Activated CD4-positive, alpha-beta T cell treated with anti-CD3 and anti-CD28 coated beads, Interleukin-2, amount 50 U/mL, for 24 hours (primary cell): ENCODE results near the gene GH2.
"Not testable (repeated sequence)": the region's sequence is repeated elsewhere in the genome, so short reads cannot be mapped to it uniquely, and the experiment has no call there.

Experiments
- DNase-seq, 2 donors: peaks; one replicate each; pipeline ENCODE4 v3.0.0-alpha.2; 2020; ENCODE audit warnings: low read depth in 1 of 2, low spot score in 1 of 2

Gene GH2

GRCh38 chr17:63911657-63912100, 29.9 kb upstream of the GH2 start:
- peak; percentile 50 to 57 for DNase-seq

- no peak for DNase-seq
Measured at GRCh38 chr17:63911041-63911635, 29.4 kb upstream of the GH2 start, which contains the start of gene CSHL1. Gene CSHL1 (minus strand): TSS chr17:63911258. CDS start chr17:63911196, 62 bp downstream.

- DNase-seq: no peak
Measured at GRCh38 chr17:63910096-63910495, 28.4 kb upstream of the GH2 start.

GRCh38 chr17:63909586-63909985, 27.8 kb upstream of the GH2 start:
- DNase-seq: not testable (repeated sequence)

- DNase-seq: not testable (repeated sequence)
Measured at GRCh38 chr17:63907161-63907778, 25.5 kb upstream of the GH2 start.

- not testable (repeated sequence) for DNase-seq
Measured at GRCh38 chr17:63904796-63905195, 23.1 kb upstream of the GH2 start.

GRCh38 chr17:63903787-63904201, 22.1 kb upstream of the GH2 start:
- DNase-seq: peak in 1 of 2 donors; percentile 18

GRCh38 chr17:63901971-63902370, 20.2 kb upstream of the GH2 start:
- not testable (repeated sequence) for DNase-seq

GRCh38 chr17:63898899-63899798, 17.4 kb upstream of the GH2 start:
- DNase-seq: peak in 1 of 2 donors; percentile 17

- not testable (repeated sequence) for DNase-seq
Measured at GRCh38 chr17:63896524-63897354, 15.0 kb upstream of the GH2 start, which contains the start of gene CSH1. Gene CSH1 (minus strand): TSS chr17:63896574. CDS start chr17:63896511, 63 bp downstream.

- DNase-seq: not testable (repeated sequence)
Measured at GRCh38 chr17:63894821-63895220, 13.1 kb upstream of the GH2 start.

- DNase-seq: not testable (repeated sequence)
Measured at GRCh38 chr17:63894021-63894420, 12.3 kb upstream of the GH2 start.

- not testable (repeated sequence) for DNase-seq
Measured at GRCh38 chr17:63892316-63893037, 10.7 kb upstream of the GH2 start.

GRCh38 chr17:63889026-63889848, 7.5 kb upstream of the GH2 start:
- peak in 1 of 2 donors; percentile 18 for DNase-seq

GRCh38 chr17:63885119-63885518, 3.4 kb upstream of the GH2 start:
- DNase-seq: not testable (repeated sequence)

- DNase-seq: not testable (repeated sequence)
Measured at GRCh38 chr17:63882626-63883126, 932 bp upstream of the GH2 start.

GRCh38 chr17:63881337-63881736, 407 bp downstream of the GH2 start:
- DNase-seq: not testable (repeated sequence)

GRCh38 chr17:63880706-63881105, 1.0 kb downstream of the GH2 start:
- DNase-seq: no peak

GRCh38 chr17:63878413-63878812, 3.3 kb downstream of the GH2 start:
- DNase-seq: not testable (repeated sequence)
